RWPE1 (cell line): ENCODE data around the gene TCF4.

Source experiments
- CTCF ChIA-PET: fragments of 350-600 bp; sonication (Branson Sonifier 250); formaldehyde crosslinking; extraction: SDS; loops from one replicate; lab custom pipeline; 2021; lab: Yijun Ruan, JAX
- POLR2A ChIA-PET: fragments of 400-600 bp; formaldehyde crosslinking; extraction: SDS; loops from one replicate; lab custom pipeline; 2020; ENCODE audit warnings: antibody characterized with exemption; ENCODE audit not compliant: low non-redundant PET; lab: Yijun Ruan, JAX
- DNase-seq: peaks from one replicate; pipeline ENCODE4 v3.0.0; 2012; ENCODE audit warnings: low spot score
- H3K27ac ChIP-seq: fragments of 450-650 bp; 2 replicates; pipeline ENCODE4 v1.5.1; 2017
- TF ChIP-seq, protein P1 (sequence below): fragments of 450-650 bp; conservative IDR thresholded peaks from 2 replicates; pipeline ENCODE4 v1.5.1; 2017; ENCODE audit warnings: low read depth, mild to moderate bottlenecking

The TCF4 gene

DNA sequence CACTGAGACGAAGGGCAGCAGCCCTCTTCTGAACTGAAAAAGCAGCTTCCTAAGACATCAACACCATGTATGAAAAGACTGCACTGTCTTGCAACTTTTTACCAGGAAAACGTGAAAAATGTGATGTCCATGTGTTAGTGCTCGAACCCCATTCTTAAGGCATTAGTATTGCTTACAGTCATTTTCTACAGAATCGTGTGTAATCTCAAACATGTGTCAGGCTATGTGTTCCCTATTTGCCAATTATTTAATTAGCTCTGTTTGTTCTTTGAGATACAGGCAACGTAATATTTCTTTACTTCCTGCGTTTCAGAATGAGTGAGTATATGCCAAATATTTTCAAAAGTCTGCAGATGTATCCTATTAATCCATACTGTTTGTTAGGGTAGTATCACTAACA lies 321.0 kb downstream of the TCF4 start:
- H3K27ac ChIP-seq: no peak overlapping the region
- DNase-seq: no peak
- ChIA-PET POLR2A (no interaction called here), CTCF (no interaction called here)
- TF ChIP-seq, protein P1, sequence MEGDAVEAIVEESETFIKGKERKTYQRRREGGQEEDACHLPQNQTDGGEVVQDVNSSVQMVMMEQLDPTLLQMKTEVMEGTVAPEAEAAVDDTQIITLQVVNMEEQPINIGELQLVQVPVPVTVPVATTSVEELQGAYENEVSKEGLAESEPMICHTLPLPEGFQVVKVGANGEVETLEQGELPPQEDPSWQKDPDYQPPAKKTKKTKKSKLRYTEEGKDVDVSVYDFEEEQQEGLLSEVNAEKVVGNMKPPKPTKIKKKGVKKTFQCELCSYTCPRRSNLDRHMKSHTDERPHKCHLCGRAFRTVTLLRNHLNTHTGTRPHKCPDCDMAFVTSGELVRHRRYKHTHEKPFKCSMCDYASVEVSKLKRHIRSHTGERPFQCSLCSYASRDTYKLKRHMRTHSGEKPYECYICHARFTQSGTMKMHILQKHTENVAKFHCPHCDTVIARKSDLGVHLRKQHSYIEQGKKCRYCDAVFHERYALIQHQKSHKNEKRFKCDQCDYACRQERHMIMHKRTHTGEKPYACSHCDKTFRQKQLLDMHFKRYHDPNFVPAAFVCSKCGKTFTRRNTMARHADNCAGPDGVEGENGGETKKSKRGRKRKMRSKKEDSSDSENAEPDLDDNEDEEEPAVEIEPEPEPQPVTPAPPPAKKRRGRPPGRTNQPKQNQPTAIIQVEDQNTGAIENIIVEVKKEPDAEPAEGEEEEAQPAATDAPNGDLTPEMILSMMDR: no peak

DNA sequence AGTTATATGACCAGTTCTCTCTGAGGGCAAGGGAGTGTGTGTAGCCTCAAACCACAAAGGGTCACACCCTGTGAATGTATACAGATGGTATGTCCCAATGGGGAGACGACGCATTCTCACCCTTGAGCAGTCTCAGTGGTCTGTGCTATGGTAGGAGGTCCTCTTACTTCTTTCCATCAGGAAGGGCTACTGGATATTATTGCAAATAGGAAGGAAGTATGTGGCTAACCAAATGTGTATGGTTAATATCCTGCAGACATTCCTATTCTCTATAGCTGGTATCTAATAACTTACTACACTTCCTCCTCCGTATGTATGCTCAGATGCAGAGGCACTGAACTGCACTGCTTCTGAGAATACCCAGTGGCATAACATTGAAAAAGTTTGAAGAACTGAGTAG lies 322.0 kb downstream of the TCF4 start:
- ChIA-PET POLR2A (no interaction called here), CTCF (no interaction called here)
- H3K27ac ChIP-seq: no peak overlapping the region
- no peak for DNase-seq
- TF ChIP-seq, protein P1: no peak

DNA sequence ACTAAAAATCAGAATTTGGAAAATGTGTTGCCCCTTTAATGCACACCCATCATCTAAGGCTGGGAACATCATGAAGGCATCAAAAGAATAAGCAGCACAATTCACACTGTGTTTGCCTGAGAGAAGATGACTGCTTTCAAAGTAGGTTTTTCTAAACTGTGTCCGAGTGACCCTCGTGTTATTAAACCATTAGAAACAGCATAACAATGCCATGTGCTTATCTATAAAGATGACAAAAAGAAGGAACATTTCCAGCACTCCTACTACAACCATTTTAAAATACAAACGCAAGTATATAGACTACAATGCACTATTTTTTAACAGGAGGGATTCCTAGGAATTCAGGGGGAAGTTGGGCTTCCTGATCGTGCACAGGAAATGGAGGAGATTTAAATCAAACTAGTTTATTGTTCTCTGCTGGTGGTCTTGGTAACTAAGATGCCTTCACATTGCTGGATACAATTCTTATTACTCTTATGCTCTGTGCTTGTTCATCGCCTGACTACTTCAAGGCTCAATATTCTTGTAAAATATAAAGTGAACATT lies 322.8 kb downstream of the TCF4 start:
- TF ChIP-seq, protein P1: no peak
- H3K27ac ChIP-seq: no peak overlapping the region
- no peak for DNase-seq
- ChIA-PET CTCF (no interaction called here), POLR2A (no interaction called here)

DNA sequence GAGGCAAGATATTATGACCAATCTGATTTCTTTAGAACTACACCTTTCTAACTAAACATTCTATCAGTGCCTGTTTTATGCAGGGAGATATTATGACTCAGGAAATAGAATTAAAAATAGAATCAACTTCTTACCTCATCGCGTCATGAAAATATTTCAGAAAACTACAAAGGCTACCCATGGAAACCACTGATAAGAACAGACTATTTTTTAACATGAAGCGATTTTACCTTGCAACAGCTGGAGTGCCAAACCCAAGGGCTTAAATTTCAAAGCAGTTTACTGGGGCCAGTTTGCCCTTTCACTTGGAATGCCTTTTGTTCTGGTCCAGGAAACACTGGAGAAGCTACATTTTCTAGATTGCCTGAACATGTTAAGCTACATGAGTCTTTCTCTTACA lies 323.9 kb downstream of the TCF4 start:
- CTCF ChIA-PET: interaction anchor here (0.6 to 0.7 kb wide), 3 partner anchors 20 to 257 kb away, joined by 3 to 6 read pairs (median 4); no protein-coding TSS in a partner anchor
- TF ChIP-seq, protein P1: no peak
- POLR2A ChIA-PET: no interaction called here
- H3K27ac ChIP-seq: no peak overlapping the region
- DNase-seq: no peak

DNA sequence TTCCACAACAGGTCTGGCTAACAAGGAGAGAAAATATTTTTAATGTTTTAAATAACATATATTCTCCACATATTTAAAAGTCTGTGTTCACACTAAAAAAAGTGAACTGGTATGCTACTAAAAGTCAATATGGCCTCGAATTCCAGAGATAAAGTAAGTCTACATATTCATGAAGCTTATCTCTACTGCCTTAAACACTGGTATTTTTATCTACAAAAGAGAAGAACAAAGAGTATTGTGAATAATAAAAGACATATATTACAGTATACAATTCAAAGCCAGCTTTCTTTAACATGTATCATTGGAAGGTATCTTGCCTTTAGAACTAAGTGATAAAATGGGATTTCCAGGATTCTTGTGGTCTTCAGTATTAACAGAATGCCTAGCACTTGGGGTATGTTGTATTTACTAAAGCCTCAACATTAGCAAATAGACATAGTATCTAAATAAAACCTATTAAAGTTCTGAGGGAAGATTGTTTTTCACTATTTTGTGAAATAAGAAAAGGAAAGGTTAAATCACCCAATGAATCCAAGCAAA lies 325.9 kb downstream of the TCF4 start:
- no peak overlapping the region for H3K27ac ChIP-seq
- ChIA-PET CTCF (no interaction called here), POLR2A (no interaction called here)
- no peak for DNase-seq
- TF ChIP-seq, protein P1: no peak

DNA sequence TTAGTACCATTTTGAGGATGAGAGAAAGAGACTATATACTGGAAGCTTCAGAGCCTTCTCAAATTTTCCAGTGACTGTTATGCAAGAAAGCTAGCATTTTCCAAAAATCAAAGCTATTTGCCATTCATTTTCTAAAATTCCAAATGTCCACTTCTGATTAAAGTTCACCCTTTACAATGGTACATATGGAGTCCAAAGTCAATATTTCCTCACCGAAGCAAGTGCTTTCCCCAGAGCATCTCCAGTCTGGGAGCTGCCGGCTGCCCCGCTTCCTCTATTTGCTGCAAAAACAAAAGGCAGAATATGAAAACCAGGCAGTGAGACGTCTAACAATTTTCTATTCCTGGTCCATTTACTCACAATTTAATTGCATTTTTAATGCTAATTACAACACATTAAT lies 326.7 kb downstream of the TCF4 start:
- no peak for DNase-seq
- CTCF ChIA-PET: interaction anchor here (0.5 kb wide), 1 partner anchor 1314 kb away, joined by 4 read pairs; no protein-coding TSS in a partner anchor

More for the DNA sequence above, 326.7 kb downstream of the TCF4 start:
- TF ChIP-seq, protein P1: no peak
- no peak overlapping the region for H3K27ac ChIP-seq
- POLR2A ChIA-PET: no interaction called here
